Measurements from ENCODE around the gene TBC1D10A.

The TBC1D10A gene

GRCh38 chr22:30320021-30320556, 6.7 kb downstream of the TBC1D10A start:
- no peak for DNase-seq (ENCODE audit: low spot score)

GRCh38 chr22:30318799-30319419, 7.8 kb downstream of the TBC1D10A start:
- DNase-seq (ENCODE audit: low spot score) = no peak

GRCh38 chr22:30317778-30318177, 9.0 kb downstream of the TBC1D10A start:
- DNase-seq (ENCODE audit: low spot score) = no peak

GRCh38 chr22:30315962-30316576, 10.7 kb downstream of the TBC1D10A start:
- no peak for DNase-seq (ENCODE audit: low spot score)

GRCh38 chr22:30314915-30315314, 11.8 kb downstream of the TBC1D10A start:
- no peak for DNase-seq (ENCODE audit: low spot score)

GRCh38 chr22:30313527-30314363, 13.0 kb downstream of the TBC1D10A start:
- DNase-seq (ENCODE audit: low spot score) = no peak

GRCh38 chr22:30312053-30312452, 14.7 kb downstream of the TBC1D10A start:
- peak; percentile 69 for DNase-seq (ENCODE audit: low spot score)

- DNase-seq (ENCODE audit: low spot score) = peak; percentile 63
Measured at GRCh38 chr22:30310881-30311771, 15.6 kb downstream of the TBC1D10A start.

GRCh38 chr22:30309951-30310741, 16.6 kb downstream of the TBC1D10A start:
- DNase-seq (ENCODE audit: low spot score) = no peak

- no peak for DNase-seq (ENCODE audit: low spot score)
Measured at GRCh38 chr22:30308518-30309230, 18.1 kb downstream of the TBC1D10A start.

GRCh38 chr22:30308093-30308492, 18.6 kb downstream of the TBC1D10A start:
- no peak for DNase-seq (ENCODE audit: low spot score)

GRCh38 chr22:30307041-30307574, 19.6 kb downstream of the TBC1D10A start:
- DNase-seq (ENCODE audit: low spot score) = no peak

- DNase-seq (ENCODE audit: low spot score) = no peak
Measured at GRCh38 chr22:30306627-30307011, 20.1 kb downstream of the TBC1D10A start.

GRCh38 chr22:30305906-30306626, 20.7 kb downstream of the TBC1D10A start:
- DNase-seq (ENCODE audit: low spot score) = no peak

- DNase-seq (ENCODE audit: low spot score) = no peak
Measured at GRCh38 chr22:30305519-30305905, 21.2 kb downstream of the TBC1D10A start.

GRCh38 chr22:30304495-30305244, 22.1 kb downstream of the TBC1D10A start:
- DNase-seq (ENCODE audit: low spot score) = no peak

- no peak for DNase-seq (ENCODE audit: low spot score)
Measured at GRCh38 chr22:30302810-30303138, 24.0 kb downstream of the TBC1D10A start.

- DNase-seq (ENCODE audit: low spot score) = no peak
Measured at GRCh38 chr22:30301995-30302809, 24.5 kb downstream of the TBC1D10A start.

Data from hepatic stellate cell (primary cell).